GM19328 (cell line): ENCODE measurements around the gene GRB2.
A peak's percentile ranks its signal among the peaks of the same experiment; 100 is the strongest.
"Not testable (repeated sequence)": the region's sequence is repeated elsewhere in the genome, so short reads cannot be mapped to it uniquely, and the experiment has no call there.

Experiments
- ATAC-seq: cut with Tn5 transposase; IDR thresholded peaks from one replicate; pipeline ENCODE4 v1.9.1; 2021; ENCODE audit warnings: mild to moderate bottlenecking, moderate library complexity; ENCODE audit not compliant: unreplicated experiment

The GRB2 gene

DNA sequence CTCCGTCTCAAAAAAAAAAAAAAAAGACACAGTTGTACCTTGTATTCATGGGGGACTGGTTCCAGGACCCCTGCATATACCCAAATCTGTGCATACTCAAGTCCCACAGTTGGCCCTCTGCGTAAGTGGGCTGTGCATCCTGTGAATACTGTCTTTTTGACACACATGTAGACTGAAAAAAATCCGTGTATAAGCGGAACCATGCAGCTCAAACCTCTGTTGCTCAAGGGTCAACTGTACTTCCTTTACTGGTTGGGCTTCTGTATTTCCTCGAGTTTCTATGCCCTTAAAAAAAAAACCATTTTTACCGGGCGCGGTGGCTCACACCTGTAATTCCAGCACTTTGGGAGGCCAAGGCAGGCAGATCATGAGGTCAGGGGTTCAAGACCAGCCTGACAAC is 52.3 kb downstream of the GRB2 start:
- no peak for ATAC-seq

DNA sequence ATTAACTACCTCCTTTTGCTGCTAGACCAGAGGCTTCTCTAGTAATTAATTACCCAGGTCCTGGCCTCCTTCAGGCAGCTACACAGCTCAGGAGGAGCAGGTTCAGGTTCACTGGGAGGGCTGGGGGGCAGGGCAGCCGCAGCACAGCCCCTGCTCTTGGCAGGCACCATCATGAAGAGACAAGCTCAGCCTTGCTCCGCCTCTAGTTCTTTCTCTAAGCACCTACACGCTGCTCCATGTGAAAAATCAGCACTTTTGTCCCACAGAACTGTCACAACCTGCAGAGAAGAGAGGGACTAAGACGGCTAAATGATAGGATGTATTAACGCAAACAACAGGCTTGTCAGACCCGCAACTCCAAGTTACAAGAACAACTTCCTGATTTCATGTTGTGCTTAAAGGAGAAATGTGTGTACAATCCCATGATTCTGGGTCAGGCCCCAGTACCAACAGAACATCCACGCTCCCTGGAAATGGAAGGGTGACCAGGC is 53.4 kb downstream of the GRB2 start:
- no peak for ATAC-seq

- ATAC-seq, result no peak
Observed at GRCh38 chr17:75350706-75351105, 54.8 kb downstream of the GRB2 start.

- no peak for ATAC-seq
Observed at GRCh38 chr17:75350029-75350428, 55.4 kb downstream of the GRB2 start.

DNA sequence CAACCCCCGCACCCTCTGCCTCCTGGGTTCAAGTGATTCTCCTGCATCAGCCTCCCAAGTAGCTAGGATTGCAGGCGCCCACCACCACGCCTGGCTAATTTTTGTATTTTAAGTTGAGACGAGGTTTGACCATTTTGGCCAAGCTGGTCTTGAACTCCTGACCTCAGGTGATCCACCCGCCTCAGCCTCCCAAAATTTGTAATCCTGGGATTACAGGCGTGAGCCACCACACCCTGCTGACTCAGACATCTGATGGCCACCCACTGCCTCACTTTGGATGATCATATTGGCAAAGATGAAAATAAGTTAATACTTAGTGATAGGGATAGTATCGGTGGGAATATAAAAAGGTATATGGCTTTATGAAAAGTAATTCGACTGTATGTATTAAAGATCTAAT is 55.9 kb downstream of the GRB2 start:
- ATAC-seq, result no peak

- no peak for ATAC-seq
Observed at GRCh38 chr17:75348386-75349012, 57.0 kb downstream of the GRB2 start.

DNA sequence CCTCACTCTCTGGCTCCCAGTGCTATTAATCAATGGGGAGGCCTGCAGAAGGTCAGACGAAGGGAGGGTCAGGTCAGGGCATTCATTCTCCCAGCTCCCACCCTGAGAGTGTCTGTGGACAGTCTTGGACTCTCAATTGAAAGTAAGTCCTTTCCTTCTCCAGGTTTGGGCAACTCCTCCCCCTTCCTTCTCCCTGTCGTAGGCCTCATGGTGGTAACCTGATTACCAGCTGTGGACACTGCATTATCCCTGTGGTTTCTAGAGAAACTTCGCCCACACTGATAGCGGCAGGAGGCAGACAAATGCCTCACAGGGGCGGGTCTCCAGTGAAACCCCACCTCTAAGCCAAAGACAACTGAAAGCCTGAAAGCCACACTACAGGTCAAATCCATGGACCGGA is 58.6 kb downstream of the GRB2 start:
- no peak for ATAC-seq

DNA sequence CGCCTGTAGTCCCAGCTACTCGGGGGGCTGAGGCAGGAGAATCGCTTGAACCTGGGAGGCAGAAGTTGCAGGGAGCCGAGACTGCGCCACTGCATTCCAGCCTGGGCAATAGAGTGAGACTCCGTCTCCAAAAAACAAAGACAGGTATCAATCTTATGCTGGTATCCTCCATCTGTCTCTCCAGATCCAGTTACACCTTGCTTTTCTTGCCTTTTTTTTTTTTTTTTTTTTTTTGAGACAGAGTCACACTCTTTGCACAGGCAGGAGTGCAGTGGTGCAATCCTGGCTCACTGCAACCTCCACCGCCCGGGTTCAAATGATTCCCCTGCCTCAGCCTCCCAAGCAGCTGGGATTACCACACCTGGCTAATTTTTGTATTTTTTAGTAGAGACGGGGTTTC is 59.1 kb downstream of the GRB2 start:
- ATAC-seq, result not testable (repeated sequence)

DNA sequence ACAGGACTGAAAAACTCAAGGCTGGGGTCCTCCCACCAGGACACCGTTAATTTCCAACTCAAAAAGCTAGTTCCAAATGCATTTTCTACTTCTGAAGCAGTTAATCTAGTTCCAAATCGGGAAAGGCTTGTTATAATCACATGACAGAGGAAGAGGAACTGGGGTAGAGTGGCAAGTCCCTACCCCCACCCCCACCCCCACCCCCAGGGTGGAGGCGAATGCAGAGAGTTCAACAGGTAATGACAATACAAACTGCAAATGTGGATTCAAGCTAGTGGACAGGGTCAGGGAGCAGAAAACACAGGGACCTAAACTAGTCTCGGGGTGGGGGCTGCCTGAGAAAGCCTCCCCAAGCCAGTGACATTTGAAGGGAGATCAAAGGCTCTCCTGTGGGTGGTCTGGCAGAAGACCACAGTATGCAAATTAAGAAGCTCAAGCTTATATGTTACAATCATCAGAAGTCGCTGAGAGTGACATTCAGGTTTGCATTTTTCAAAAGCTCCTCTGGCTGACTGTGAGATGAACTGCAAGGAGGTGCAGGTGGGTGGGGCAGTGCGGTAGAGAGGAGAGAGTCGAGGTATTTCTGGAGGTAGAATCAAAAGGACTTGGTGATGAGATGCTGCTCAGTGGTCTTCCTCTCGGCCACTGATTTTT is 59.8 kb downstream of the GRB2 start:
- ATAC-seq, result peak; percentile 49

GRCh38 chr17:75344666-75345065 is 60.8 kb downstream of the GRB2 start:
- no peak for ATAC-seq

DNA sequence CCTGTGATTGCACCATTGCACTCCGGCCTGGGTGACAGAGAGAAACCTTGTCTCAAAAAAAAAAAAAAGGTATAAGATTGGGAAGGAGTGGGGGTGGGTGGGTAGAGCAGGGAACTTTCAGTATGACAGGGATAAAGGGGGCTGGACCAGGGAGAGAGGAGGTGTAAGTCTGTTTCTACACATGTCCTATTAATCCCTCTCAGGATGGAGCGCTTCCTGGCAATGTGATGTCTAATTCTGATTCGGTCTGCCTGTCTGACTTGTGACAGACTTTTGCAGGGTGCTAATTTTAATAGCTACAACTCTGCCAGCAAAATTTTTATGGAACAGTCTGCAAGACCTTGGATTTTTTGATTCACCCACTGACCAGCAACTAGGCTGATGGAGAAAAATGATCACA is 62.5 kb downstream of the GRB2 start:
- no peak for ATAC-seq

GRCh38 chr17:75341784-75342486 is 63.5 kb downstream of the GRB2 start:
- ATAC-seq, result no peak

DNA sequence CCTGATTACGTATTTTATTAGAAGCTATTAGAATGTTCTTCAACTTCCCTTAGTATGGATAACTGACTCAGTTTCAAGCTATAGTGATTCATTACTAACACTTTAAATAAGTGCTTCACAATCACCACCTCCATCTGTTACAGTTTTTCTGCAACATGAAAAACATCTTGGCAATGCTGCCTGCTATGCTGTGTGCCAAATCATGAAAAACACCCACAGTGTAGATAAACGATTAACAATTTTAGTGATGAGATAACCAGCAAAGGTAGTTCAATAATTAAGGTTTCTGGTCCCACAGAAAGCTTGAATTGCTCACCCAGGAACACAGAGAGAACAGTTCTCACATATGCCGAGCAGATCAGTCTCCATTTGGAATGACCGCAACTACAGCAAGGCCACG is 64.8 kb downstream of the GRB2 start:
- ATAC-seq, result no peak

- no peak for ATAC-seq
Observed at GRCh38 chr17:75339971-75340370, 65.5 kb downstream of the GRB2 start.

GRCh38 chr17:75338335-75338734 is 67.1 kb downstream of the GRB2 start:
- no peak for ATAC-seq

GRCh38 chr17:75335315-75335714 is 70.2 kb downstream of the GRB2 start:
- no peak for ATAC-seq

GRCh38 chr17:75334723-75335122 is 70.8 kb downstream of the GRB2 start:
- ATAC-seq, result no peak

DNA sequence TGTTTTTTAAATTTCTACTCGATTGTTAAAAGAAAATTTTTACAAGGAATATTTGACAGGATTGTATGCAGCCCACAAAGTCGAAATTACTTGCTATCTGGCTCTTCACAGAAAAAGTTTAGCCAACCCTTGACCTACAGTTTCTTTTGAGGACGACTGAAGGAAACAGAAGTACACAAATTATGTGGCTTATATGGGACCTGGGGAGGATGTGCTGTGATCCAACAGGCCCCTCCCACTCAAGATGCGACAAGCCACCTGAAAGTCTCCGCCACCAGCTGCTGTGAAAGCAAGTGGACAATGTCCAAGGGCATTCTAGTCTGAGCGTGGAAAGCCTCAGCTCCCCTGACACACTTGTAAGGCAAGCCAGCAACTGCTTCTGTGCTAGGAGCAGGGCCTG is 73.8 kb downstream of the GRB2 start:
- no peak for ATAC-seq

- ATAC-seq, result no peak
Observed at GRCh38 chr17:75327757-75328156, 77.7 kb downstream of the GRB2 start.

GRCh38 chr17:75326226-75326848 is 79.1 kb downstream of the GRB2 start:
- no peak for ATAC-seq

- no peak for ATAC-seq
Observed at GRCh38 chr17:75325827-75326225, 79.7 kb downstream of the GRB2 start.

DNA sequence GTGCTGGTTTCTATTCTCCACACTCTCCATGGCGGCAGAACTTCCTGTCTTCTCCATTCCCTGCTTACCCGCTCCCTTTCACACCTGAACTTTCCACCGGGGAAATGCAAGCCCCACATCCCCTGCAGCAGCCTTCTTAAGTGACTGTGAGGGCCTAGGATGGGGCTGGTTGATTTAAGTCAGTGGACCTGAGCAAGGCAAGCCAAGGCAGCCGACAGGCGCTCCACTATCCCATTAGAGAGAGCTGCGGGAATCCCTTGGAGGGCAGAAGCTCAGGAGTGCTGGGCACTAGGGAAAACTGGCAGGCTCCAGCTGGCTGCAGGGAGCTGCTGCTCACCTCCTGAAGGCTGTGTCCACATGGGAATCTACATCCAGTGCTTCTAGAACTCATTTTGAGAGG is 80.1 kb downstream of the GRB2 start:
- no peak for ATAC-seq
